GM21529 (cell line): Measurements from ENCODE around the gene FNBP1L.

Experiments
- ATAC-seq: cut with Tn5 transposase; IDR thresholded peaks from one replicate; pipeline ENCODE4 v1.9.1; 2021; ENCODE audit not compliant: unreplicated experiment

The FNBP1L gene

DNA sequence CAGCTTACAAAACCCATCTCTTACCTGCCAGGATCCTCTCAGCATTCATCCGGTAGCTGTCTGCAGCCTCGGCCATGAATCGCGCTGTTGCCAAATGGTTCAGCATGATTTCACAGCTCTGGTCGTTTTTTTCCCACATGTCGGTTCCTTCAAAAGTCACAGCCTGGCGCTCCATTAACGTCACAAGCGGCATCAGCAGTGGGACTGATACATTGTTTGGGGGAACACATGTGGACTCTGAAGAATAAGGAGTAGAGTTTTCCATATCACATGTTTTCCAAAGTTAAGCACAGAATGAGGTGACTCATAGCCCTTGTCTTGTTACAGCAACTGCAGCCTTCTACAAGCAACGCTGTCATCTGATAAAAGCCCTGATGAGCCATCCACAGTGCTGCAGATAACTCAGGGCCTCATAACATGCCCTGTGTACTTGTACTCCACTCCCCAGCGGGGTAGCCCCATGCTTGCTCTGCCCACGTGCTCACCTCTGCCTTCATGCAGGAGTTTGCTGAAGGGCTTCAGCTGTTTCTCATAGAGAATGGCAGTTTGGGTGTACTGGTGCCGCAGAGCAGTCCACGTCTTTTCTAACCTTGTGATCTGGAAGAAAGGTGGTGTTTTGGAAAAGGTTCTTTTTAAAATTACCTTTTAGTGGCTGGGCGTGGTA lies 119.5 kb downstream of the FNBP1L start:
- ATAC-seq: no peak

DNA sequence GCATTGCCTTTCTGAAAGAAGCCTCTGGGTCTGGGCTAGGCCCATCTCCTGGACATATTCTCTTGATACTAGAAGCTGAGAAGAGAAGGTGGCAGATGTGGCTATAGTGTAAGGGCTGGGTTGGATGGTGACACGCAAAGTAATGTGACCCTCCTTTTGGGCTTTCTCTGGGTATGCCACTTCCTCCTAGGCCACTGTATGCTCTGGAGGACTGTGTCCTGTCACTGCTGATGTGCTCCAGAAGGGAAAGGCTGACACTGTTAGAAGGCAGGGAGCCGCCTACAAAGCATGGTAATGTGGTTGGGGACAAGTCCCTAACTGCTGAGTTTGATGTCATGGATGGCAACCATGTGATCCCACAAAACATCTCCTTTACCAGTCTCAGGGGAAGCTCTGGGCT lies 121.6 kb downstream of the FNBP1L start:
- ATAC-seq: no peak

DNA sequence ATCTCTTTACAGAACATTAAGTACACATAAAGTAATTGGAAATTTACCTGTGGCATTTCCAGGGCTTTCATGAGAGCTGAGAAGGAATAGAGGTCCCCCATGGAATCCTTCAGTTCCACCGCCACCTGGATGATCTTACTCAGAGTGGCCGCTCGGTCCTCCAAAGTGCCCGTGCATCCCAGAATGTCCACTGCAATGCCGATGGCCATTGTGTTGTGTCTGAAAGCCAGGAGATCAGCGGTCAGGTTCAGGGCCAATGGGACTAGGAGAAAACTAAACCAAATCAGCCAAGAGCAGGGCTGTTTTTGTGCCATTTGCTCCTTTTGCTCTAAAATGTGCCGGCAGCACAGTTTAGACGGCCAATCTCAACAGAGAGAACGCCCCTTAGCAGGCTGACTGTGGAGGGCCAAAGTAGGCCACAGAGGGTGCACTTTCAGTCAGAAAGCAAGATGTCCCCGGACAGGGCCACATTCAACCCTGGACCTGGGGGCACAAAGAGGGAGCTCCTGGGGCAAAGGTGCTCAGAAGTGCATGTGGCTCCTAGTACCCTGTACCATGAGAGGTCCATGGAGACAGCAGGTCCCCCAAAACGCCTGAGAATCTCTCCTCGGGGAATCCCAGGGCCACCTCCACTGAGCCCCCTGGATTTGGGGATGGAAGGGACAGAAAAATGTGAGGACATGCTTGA lies 123.8 kb downstream of the FNBP1L start:
- no peak for ATAC-seq

DNA sequence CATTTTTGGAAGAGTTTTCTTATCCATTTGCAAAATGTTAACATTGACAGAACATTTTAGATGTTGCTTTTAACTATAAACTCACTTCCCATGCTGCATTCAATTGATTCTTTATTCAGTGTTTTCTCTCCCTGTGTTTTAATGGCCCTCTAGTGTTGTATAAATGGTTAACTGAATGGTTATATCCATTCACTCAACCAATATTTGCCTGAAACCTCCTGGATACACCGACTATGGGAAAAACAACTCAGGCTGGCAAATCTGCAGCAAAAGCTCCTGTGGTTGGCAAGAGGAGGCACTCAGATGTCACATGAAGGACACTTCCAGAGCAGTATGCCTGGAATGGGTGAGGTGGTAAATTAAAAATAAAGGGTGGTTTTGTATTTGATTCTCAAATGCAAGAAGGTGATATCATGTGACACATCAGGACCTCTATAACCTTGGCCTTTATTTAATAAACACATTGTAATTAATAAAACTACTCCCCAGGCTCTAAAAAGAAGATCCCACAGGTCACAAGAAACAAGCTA lies 126.1 kb downstream of the FNBP1L start:
- no peak for ATAC-seq

DNA sequence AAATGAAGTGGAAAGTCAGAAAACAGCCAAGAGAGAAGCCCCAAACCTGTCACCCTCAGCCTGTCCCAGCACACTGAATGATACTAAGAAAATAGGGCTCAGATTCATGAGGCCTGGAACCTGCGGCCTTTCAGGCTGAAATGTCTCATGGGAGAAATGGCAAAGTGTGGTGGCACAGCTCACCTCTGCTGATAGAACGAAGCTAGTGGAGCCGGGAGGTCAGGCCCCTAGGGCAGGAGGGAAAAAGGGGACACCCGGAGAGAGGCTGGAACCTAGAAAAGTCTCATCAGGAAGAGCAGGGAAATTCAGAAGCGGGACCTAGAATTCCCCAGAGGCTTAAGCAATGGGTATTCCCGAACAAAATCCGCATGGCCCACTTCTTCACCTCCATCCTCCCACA lies 126.6 kb downstream of the FNBP1L start:
- no peak for ATAC-seq

DNA sequence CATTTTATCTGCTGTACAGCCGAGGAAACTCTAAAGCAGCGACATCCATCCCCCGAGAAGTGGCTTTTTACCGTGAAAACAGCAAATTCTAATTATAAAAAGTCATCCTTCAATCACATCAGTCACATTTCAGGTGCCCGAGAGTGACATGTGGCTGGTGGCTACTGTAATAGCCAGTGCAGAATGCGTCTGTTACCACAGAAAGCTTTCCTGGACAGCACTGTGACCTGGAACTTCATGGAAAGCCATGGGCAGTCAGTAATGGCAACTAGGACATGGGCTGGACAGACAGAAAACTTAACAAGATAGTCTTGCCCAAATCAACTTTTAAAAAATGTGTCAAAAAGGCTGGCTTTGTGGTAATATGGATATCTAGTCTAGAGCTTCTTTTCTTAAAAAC lies 127.1 kb downstream of the FNBP1L start:
- no peak for ATAC-seq

DNA sequence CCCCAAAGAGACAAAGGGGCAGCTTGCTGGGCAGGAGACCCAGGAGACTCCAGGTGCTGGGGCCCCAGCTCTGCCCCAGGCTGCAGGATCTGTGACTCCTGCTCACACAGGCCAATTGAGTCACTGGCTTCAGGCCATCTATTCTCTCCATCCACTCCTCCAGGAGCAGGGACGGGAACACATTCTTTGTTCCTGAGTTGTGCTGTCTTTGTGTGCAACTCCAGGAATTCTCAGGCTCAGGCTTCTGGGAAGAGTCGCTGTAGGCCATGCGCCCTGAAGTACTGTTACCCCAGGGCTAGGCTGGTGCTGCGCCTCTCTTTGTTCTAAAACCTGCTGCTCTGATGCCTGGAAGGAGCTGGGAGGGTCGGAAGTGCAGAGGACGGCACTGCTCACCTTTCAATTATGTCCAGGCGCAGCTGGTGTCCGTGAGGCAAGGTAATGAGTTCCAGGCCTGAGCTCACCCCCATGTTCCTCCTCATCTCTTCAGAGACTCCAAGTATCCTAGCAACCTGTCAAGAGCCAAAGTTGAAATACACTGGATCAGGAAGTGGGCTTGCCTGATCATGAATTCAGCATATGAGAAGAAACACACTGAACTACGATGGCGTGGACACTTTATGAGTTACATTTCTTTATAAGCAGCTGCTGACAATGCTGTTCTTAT lies 127.8 kb downstream of the FNBP1L start:
- no peak for ATAC-seq

DNA sequence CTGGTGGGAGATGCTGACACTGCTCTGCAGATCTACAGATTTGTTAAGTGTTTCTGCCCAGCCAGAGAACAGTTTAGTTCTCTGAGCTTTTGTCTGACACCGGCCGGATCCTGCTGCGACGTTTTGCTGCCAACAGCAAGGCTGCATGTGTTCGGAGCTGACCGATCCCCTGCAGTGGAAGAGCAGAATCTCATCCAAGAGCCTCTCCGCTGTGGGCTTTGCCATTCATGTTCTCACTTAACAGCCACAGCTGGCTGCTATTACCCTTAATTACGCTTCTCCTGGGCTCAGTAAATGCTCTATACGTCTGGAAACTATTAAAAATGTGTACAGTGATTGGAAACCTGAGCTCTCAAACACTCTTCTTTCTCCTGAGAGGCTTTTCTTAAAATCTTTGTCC lies 128.4 kb downstream of the FNBP1L start:
- ATAC-seq: no peak

DNA sequence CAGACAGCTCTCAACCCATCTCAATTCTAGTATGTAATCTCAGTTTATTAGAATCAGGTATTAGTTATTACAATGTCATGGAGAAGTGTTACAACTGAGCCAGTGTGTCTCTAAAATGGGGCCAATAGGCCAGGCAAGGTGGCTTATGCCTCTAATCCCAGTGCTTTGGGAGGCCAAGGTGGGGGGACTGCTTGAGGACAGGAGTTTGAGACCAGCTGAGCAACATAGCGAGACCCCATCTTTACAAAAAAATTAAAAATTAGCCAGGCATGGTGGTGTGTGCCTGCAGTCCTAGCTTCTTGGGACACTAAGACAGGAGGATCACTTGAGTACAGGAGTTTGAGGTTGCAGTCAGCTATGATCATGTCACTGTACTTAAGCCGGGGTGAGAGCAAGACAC lies 128.8 kb downstream of the FNBP1L start:
- no peak for ATAC-seq

DNA sequence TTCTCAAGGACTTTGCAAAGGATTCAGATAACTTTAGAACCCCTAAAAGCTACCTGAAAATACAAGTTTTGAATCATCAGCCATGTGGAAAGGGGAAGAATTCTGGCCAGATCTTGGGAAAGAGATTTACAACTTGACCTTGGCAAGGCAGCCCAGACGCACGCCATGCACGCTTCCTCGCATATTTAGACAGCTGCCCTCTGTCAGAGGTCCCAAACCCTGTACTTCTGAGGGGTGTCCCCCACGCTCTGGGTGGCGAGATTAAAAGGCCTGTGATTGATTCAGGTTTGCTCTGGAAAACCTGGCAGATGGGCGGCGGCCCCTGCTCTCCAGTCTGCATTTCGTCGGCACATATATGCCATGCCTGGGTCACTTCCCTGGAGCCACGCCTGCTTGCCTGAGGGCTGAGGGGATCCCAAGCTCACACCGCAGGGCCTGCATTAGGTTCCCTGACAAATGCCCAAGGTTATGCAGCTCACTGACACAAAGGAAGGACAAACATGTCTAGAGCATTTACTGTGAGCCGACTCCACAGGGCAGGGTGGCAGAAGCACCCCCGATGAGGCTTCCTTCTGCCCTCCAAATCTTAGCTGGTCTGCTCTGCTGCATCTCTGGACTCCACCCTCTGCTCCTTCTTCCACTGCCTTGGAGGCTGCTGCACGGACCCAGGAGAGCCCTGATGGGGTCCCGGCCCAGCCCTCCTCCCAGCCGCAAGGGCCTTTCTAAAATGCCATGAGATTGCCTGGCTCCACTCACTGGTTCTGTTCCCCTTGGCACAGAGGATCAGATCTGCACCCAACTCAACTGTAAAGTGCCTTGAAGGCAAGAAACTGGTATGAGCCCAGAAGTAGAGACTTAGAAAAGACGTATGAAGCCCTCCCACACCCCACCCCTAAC lies 129.9 kb downstream of the FNBP1L start:
- ATAC-seq: no peak

DNA sequence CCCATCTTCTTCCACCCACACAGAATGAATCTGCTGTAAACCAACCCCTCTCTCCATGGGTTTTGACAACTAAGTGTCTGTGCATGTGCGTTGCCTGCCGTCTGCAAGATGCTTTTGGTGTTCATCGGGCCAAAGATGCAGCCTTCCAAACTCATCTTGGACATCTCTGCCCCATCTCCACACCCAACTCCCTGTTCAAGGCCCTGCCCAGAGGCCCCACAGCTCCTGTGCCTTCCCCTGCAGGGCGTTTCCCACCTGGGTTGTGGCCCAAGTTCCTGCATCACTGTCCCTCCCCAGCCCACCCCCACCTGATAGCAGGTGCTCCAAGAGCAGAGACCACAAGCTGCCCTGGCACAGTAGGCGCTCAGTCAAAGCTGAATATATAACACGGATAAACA lies 130.5 kb downstream of the FNBP1L start:
- no peak for ATAC-seq

DNA sequence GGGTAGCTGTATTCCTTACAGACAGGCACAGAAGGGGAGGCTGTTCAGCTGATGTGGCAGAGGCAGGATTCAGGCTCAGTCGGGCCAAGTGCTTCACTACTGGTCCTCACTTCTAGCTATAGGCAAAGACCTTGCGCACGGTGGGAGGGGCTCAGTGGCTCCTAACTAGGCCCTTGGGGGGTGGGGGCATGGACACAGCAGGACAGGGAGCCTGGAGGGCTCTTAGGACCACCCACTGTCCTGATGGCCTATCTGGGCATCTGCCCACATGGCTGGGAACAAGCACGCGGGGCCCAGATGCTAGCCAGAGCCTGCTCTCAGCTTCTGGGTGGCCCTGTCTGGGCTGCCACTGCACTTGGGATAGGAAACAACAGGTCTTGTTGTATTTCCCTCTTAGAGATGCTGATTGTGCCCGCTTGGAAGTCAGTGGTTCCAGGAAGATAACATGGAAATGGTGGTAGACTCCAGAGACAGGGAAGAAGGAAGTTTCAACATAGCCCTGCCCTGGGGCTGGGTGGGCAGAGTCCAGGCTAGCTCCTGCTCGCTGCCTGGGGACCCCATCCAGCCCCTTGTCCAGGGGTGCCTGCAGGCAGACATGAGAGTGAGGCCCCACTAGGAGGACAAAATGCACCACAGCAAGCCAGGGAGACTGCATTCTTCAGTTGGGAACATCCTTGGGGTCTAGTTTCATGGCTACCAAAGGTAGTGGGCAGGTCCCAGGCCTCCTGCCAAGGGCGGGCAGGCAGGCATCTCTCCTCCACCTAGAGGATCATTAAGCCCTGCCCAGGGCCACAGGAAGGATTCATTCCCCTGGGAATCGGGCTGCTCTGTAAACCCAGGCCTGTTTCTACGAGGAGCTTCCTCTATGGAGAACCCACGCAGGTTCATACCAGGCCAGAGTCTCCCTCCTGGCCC lies 131.2 kb downstream of the FNBP1L start:
- ATAC-seq: no peak

DNA sequence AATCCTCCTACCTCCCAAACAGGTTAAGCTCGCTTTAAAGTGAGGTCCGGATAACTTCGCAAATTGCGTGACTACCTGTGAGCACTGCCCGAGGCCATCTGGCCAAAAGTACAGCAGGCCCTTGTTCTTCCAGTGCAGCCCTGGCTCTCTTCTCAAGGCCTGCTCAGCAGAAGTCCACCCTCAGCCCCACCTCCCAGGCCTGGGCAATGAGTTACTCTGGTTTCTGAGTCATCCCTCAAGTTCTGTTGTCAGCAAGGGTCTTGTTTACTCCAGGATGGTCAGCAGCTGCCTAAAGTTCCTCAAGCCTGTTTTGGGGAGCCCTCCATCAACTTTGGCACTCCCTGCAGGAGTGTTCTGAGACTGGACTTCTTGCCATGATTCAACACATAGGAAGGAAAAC lies 132.0 kb downstream of the FNBP1L start:
- ATAC-seq: no peak

DNA sequence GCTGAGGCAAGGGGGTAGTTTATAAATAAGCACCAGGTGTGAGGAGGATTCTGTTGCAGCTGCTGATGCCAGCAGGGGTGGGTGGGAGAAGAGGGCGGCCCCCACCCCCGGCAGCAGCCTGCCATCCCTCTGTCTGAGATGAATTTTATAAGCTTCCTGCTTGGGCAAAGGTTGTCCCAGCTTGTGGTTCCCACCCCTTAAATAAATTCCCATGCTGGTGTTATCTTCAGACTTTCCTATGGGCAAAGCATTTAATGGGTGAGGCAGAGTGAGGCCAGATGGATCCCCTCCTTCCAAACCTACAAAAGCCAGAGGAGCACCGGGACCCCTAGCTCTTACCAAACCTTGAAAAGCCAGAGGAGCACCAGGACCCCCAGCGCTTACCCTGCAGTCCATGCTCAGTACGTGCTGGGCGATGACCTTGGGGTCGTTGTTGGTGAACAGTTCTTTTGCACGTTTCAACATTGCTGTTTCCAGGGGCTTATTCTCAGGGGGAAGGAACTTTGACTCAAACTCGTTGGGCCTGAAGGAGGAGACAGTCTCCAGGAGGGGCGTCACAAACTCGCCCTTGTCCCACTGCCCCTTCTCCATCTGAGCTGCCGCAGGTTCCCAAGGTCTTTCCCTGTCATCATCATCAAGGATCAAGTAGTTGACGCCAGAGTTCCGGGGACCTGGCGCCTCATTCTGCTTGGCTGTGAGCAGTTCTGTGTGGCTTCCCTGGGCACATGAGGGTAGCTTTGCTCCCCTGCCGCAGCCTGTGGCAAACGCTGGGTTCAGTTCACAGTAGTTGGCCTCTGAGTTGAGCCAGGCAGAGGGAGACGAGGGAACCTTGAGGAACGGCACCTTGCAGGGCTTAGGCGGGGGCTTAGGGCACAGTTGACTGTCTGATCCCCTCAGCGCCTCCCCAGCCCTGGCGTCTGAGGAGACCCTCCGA lies 134.3 kb downstream of the FNBP1L start:
- no peak for ATAC-seq

DNA sequence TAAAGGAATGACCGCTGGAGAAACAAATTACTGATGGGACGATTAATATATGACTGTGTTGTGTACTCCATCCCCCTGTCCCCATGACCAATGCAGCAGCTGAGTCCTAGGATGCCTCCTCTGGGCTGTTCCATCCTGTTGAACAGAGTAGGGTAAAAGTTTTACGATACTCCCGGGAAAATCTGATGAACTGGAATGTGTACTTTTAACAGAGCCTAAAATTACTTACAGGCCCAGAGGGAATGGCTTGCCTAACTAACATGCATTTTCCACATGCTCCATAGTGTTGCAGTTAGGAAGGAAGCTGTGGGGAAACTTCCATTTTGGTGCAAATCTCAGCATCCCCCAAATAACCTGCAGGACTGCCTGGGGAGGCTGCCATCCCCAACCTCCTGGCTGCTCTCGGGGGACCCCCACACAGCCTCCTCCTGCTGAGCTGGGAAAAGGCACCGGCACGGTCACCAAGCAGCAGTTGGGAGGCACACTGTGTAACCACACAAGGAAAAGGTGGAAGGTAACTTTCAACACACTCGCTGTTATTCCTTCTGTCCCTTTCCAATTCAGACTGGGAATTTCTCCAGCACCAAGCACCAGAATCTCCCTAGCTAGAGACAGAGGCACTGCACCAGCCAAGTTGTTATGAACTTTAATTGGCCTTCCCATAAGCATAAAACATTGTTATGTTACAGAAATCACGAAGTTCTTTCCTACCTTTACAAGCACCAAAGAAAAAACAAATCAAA lies 136.5 kb downstream of the FNBP1L start:
- no peak for ATAC-seq

DNA sequence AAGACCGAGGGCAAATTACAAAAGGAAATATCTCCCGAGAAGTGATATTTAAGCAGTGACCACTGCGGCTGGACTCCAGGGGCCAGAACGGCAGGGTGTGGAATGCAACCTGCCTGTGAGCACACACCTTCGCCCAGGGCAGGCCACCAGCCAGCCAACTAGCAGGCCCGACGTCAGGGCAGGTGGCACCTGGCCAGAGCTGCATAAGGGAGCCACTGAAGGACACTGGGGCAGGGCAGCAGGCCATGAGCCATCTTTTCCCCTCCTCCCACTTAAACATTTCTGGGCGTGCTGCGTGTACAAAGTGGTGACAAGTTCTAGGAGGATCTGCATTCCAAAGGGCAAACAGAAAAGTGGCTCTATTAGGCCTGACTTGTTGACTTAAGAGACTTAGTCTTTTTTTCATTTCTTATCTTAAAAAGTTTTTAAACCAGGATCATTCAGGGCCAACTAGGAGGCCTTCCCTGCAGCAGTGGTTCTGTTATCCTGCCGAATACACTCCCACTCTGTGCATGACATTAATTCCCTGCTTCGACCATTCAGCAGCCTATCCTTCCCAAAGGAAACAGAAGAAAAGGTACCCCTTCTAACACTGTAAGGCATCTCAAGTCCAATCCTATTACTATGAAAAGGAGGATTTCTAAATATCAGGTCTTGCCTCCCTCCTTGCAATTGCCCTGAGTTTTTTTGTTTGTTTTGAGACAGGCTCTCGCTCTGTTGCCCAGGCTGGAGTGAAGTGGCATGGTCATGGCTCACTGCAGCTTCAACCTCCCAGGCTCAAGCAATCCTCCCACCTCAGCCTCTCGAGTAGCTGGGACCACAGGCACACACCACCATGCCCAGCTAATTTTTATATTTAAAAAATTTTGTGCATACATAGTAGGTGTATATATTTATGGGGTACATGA lies 137.4 kb downstream of the FNBP1L start:
- no peak for ATAC-seq

DNA sequence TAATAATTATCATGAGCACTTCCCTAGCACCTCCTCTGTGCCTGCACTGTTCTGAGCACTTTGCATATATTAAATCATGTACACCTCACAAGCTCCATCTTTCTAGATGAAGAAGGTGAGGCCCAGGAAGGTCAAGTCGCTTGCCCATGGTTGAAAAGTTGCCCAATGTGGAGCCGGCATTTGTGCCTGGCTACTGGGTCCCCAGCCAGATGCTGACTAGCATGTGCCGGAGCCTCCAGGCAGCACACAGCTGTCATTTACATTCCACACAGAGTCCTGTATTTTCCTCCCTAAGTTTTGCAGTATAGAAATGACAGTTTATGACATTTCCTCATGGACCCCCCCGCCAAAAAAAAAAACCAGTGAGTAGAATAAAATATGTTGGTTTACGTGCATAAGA lies 139.4 kb downstream of the FNBP1L start:
- ATAC-seq: no peak
